GM12878 (cell line): ENCODE results near the gene SNN. TPM values are rescaled to one million over a fixed set of nuclear protein-coding genes. Genes with fewer than 3 reads are reported as not detected.

Source experiments
- ATAC-seq: fragments of 200-7000 bp; cut with Tn5 transposase; 3 replicates; pipeline ENCODE4 v1.9.1; 2020; ENCODE audit warnings: mild to moderate bottlenecking, moderate library complexity
- BruUV-seq: library from RNA; stranded (reverse); fragments of 400-500 nt; replicated peaks from 2 replicates; lab custom pipeline; 2021; lab: Mats Ljungman, UMichigan
- CTCF ChIA-PET: fragments of 300-600 bp; sonication (Branson Sonifier 250); formaldehyde crosslinking; extraction: SDS; loops from one replicate; lab custom pipeline; 2021; ENCODE audit warnings: inconsistent platforms; lab: Yijun Ruan, JAX
- POLR2A ChIA-PET: fragments of 350-600 bp; formaldehyde crosslinking; extraction: SDS; loops from one replicate; lab custom pipeline; 2021; ENCODE audit warnings: inconsistent platforms; lab: Charles Lee
- RAD21 ChIA-PET: fragments of 300-600 bp; sonication (Branson Sonifier 250); formaldehyde crosslinking; loops from one replicate; lab custom pipeline; 2023; ENCODE audit warnings: antibody characterized with exemption; ENCODE audit not compliant: unreplicated experiment; lab: Charles Lee
- SMC1A ChIA-PET: fragments of 300-600 bp; sonication (Branson Sonifier 250); formaldehyde crosslinking; loops from one replicate; lab custom pipeline; 2023; ENCODE audit not compliant: unreplicated experiment, uncharacterized antibody; lab: Charles Lee
- DNase-seq: peaks from one replicate; pipeline ENCODE4 v3.0.0-alpha.2; 2011; ENCODE audit warnings: low read depth, low spot score
- FAIRE-seq: peaks from 3 replicates; lab custom pipeline; 2011; peaks lifted over from hg19 to GRCh38; lab: Jason Lieb, UNC
- H2AFZ ChIP-seq: 2 replicates; pipeline ENCODE4 v1.6.0; 2011; ENCODE audit warnings: low read depth, low read length, control low read depth; ENCODE audit not compliant: control insufficient read depth
- H3K27ac ChIP-seq: 2 replicates; pipeline ENCODE4 v1.5.1; 2011; ENCODE audit warnings: control low read depth; ENCODE audit not compliant: control insufficient read depth, insufficient read depth
- H3K27me3 ChIP-seq, 2 experiments: replicated peaks in 1 of 2; 2 replicates each; pipeline versions ENCODE4 v1.6.0 to v1.6.1; 2011; ENCODE audit warnings: low read length in 1 of 2; ENCODE audit not compliant: control insufficient read depth in 2 of 2, insufficient read depth in 2 of 2
- H3K36me3 ChIP-seq, 2 experiments: 2 replicates each; pipeline ENCODE4 v1.5.1; 2011; ENCODE audit warnings: low read length in 1 of 2; ENCODE audit not compliant: control insufficient read depth in 2 of 2, insufficient read depth in 2 of 2
- H3K4me1 ChIP-seq: 2 replicates; pipeline ENCODE4 v1.6.1; 2011; ENCODE audit warnings: mild to moderate bottlenecking, low read length, moderate library complexity, mixed read lengths; ENCODE audit not compliant: control insufficient read depth, insufficient read depth
- H3K4me2 ChIP-seq: 2 replicates; pipeline ENCODE4 v1.6.0; 2011; ENCODE audit warnings: control low read depth; ENCODE audit not compliant: control insufficient read depth, insufficient read depth
- H3K4me3 ChIP-seq: fragments of 200-600 bp; sonication (generic); 2 replicates; pipeline ENCODE4 v1.5.1; 2016
- H3K79me2 ChIP-seq: 2 replicates; pipeline ENCODE4 v1.6.0; 2011; ENCODE audit warnings: low read length; ENCODE audit not compliant: control insufficient read depth, insufficient read depth
- H3K9ac ChIP-seq: 2 replicates; pipeline ENCODE4 v1.8.0; 2011; ENCODE audit warnings: low read length, control low read depth, mixed read lengths; ENCODE audit not compliant: control insufficient read depth, insufficient read depth
- H3K9me3 ChIP-seq: replicated peaks from 3 replicates; pipeline ENCODE4 v1.5.1; 2011; ENCODE audit warnings: mild to moderate bottlenecking, low read length; ENCODE audit not compliant: control insufficient read depth, insufficient read depth
- H4K20me1 ChIP-seq: 2 replicates; pipeline ENCODE4 v1.6.0; 2011; ENCODE audit not compliant: control insufficient read depth, insufficient read depth
- CHD1 ChIP-seq: IDR thresholded peaks from 2 replicates; pipeline ENCODE4 v1.6.1; 2012; ENCODE audit warnings: low read depth, low read length, improper control_type of control experiment
- DPF2 ChIP-seq: fragments of 450-650 bp; IDR thresholded peaks from 2 replicates; pipeline ENCODE4 v1.6.1; 2017; ENCODE audit warnings: mild to moderate bottlenecking
- MXI1 ChIP-seq: fragments of 150-350 bp; IDR thresholded peaks from 2 replicates; pipeline ENCODE4 v1.6.1; 2011; ENCODE audit warnings: low read depth, mild to moderate bottlenecking, inconsistent platforms, low read length, improper control_type of control experiment
- MYB ChIP-seq: fragments of 150-350 bp; IDR thresholded peaks from 2 replicates; pipeline ENCODE4 v1.6.1; 2014; ENCODE audit warnings: mild to moderate bottlenecking, low read depth, low read length, borderline replicate concordance
- NR2C2 ChIP-seq: IDR thresholded peaks from 2 replicates; pipeline ENCODE4 v1.6.1; 2011; ENCODE audit warnings: borderline replicate concordance, low read depth; ENCODE audit not compliant: control insufficient read depth, insufficient read length
- NR2F1 ChIP-seq: fragments of 450-650 bp; conservative IDR thresholded peaks from 2 replicates; pipeline ENCODE4 v1.6.1; 2017; ENCODE audit warnings: mild to moderate bottlenecking
- RCOR1 ChIP-seq: conservative IDR thresholded peaks from 2 replicates; pipeline ENCODE4 v1.6.1; 2012; ENCODE audit warnings: low read depth, low read length, improper control_type of control experiment
- SKIL ChIP-seq: fragments of 450-650 bp; IDR thresholded peaks from 2 replicates; pipeline ENCODE4 v1.6.1; 2017; ENCODE audit warnings: mild to moderate bottlenecking, low read depth, inconsistent platforms; ENCODE audit not compliant: poor library complexity, severe bottlenecking
- SMAD5 ChIP-seq: IDR thresholded peaks from 2 replicates; pipeline ENCODE4 v1.6.1; 2016; ENCODE audit warnings: antibody characterized with exemption, low read depth
- SREBF1 ChIP-seq: IDR thresholded peaks from 2 replicates; pipeline ENCODE4 v1.6.1; 2012; ENCODE audit warnings: mild to moderate bottlenecking, low read length
- SREBF2 ChIP-seq: IDR thresholded peaks from 2 replicates; pipeline ENCODE4 v1.6.1; 2012; ENCODE audit warnings: mild to moderate bottlenecking, low read length
- SRF ChIP-seq, 2 experiments: IDR thresholded peaks; 2 replicates each; pipeline ENCODE4 v1.6.1; 2011; ENCODE audit warnings: low read depth in 2 of 2, low read length in 2 of 2, mild to moderate bottlenecking in 1 of 2, moderate library complexity in 1 of 2
- TAF1 ChIP-seq: IDR thresholded peaks from 2 replicates; pipeline ENCODE4 v1.6.1; 2011; ENCODE audit warnings: mild to moderate bottlenecking, low read depth, low read length, borderline replicate concordance
- TARDBP ChIP-seq: IDR thresholded peaks from 2 replicates; pipeline ENCODE4 v1.6.1; 2016; ENCODE audit warnings: borderline replicate concordance
- WGBS: methylation state at CpG from one replicate; pipeline ENCODE4 v1.1.6; 2016; ENCODE audit warnings: low lambda C conversion rate; ENCODE audit not compliant: insufficient replicate concordance, insufficient coverage; ENCODE audit errors: missing lambda C conversion rate; 5-methylcytosine and 5-hydroxymethylcytosine counted together
- in situ Hi-C: fragments of 300-500 bp; cut with MboI; formaldehyde crosslinking; loops from 9 replicates; pipeline ENCODE4 v1.14.3; 2018; ENCODE audit warnings: mixed read lengths
- intact Hi-C: fragments of 100-400 bp; cut with micrococcal nuclease; formaldehyde crosslinking; loops from one replicate; pipeline ENCODE4 v1.14.2; 2022; ENCODE audit not compliant: unreplicated experiment
- polyA plus RNA-seq, 11 experiments: library from polyadenylated mRNA; depleted of rRNA in 4 of 11; unstranded in 6 of 11; stranded (reverse) in 5 of 11; fragments of >200 nt; fragmentation: Nextera tagmentation in 4 of 11; fragmentation: Illumina TruSeq in 1 of 11; extraction: Ambion mirVana in 4 of 11; extraction: Trizol in 1 of 11; gene quantifications; 1 replicate in 1 of 11; 2 replicates in 10 of 11; pipeline versions ENCODE4 v1.2.1 to v1.2.3, GENCODE V29; 2011 to 2016; ENCODE audit warnings: inconsistent platforms in 2 of 11, missing spikeins in 2 of 11, low read depth in 1 of 11
- total RNA-seq, 4 experiments: library from RNA; depleted of rRNA in 3 of 4; stranded (reverse); fragments of >200 nt in 3 of 4; fragmentation: Illumina TruSeq in 1 of 4; extraction: Trizol in 1 of 4; gene quantifications; 2 replicates each; pipeline versions ENCODE4 v1.2.1 to v1.2.3, GENCODE V29; 2013 to 2021

SNN gene
- total and polyA plus RNA-seq, 10 of the 15 experiments (the other 5 are each of a cell fraction or from before 2014, with no cell fraction given) = 2.2 to 43.4 (median 27.8) TPM

GRCh38 chr16:11683145-11683544, 14.9 kb downstream of the SNN start:
- intact Hi-C loops (no loop called here), in situ Hi-C loops (no loop called here)
- ChIA-PET CTCF (interaction anchor here (1.4 to 1.9 kb wide), 3 partner anchors 8 to 151 kb away, joined by 4 to 5 read pairs (median 4); no protein-coding TSS in a partner anchor), SMC1A (interaction anchor here (0.6 to 2.0 kb wide), 5 partner anchors 32 to 562 kb away, joined by 3 to 6 read pairs (median 4); no protein-coding TSS in a partner anchor), RAD21 (interaction anchor here (1.0 to 1.7 kb wide), 2 partner anchors 14 to 59 kb away, joined by 5 to 11 read pairs; partner anchors contain the start of gene TXNDC11), POLR2A (interaction anchor here (0.8 to 7.9 kb wide), 3 partner anchors 10 to 114 kb away, joined by 3 to 75 read pairs (median 5); partner anchors contain the start of genes SNN and ZC3H7A)
- no TSS peak for BruUV-seq
- WGBS = 95% methylated on average over 11 of the region's 11 CpGs
- Histone ChIP-seq H3K27ac (peak overlapping the region; percentile 67), H3K4me1 (peaks cover 83% of the 10 kb centered on the region), H3K4me2 (peak overlapping the region; percentile 73; the same call in 1 of the 2 replicates), H3K9me3 (no peaks in the 10 kb centered on the region), H3K36me3 (peaks cover 31 to 48% of the 10 kb centered on the region in 2 experiments), H4K20me1 (no peaks in the 10 kb centered on the region; the same call in 1 of the 2 replicates), H3K4me3 (peak overlapping the region; percentile 0; the same call in 1 of the 2 replicates), H3K27me3 (no peaks in the 10 kb centered on the region), H3K79me2 (peaks cover 26% of the 10 kb centered on the region), H2AFZ (no peak overlapping the region), H3K9ac (no peak overlapping the region; the same call in 1 of the 2 replicates)
- no peak for FAIRE-seq
- no peak for ATAC-seq
- TF ChIP-seq SMAD5 = no peak
- TF ChIP-seq RCOR1 = no peak
- no peak for TF ChIP-seq NR2F1
- no peak for TF ChIP-seq SKIL
- no peak for TF ChIP-seq DPF2
- no peak for TF ChIP-seq MYB
- no peak for TF ChIP-seq CHD1
- TF ChIP-seq SRF (IDR thresholded peaks at IDR 0.05; ENCODE audit: low read depth in 2 of 2, low read length in 2 of 2) = no peak
- no peak for TF ChIP-seq SREBF2
- no peak for TF ChIP-seq TARDBP
- TF ChIP-seq SREBF1 = no peak
- no peak for TF ChIP-seq NR2C2
- TF ChIP-seq MXI1 = no peak
- no peak for TF ChIP-seq TAF1
- DNase-seq = no peak
